Measurements from ENCODE around the gene BPTF. TPM values are rescaled to one million over a fixed set of nuclear protein-coding genes. Genes with fewer than 3 reads are reported as not detected.

The BPTF gene
- total RNA-seq, 4 donors from 2014 or later = 50.1 to 79.9 (median 69.4) TPM

- intact Hi-C loops (cut with DNase I; ENCODE audit: low total_unique reads) = no loop called here
- no peak for TF ChIP-seq POLR2A (IDR thresholded peaks at IDR 0.05)
- TF ChIP-seq CTCF (IDR thresholded peaks at IDR 0.05) = no peak
- no peak overlapping the region for H3K4me3 ChIP-seq (ENCODE audit: low read depth, poor library complexity, severe bottlenecking)
- 47 to 55% methylated on average over 6 of the region's 6 CpGs for WGBS, 2 donors
- DNase-seq (ENCODE audit: low spot score in 2 of 2) = peak in 1 of 2 donors; percentile 6
These were observed 5.1 kb downstream of the BPTF start for GRCh38 chr17:67830440-67830839.

- WGBS, 2 donors = 53 to 58% methylated on average over 4 of the region's 4 CpGs
These were observed 6.0 kb downstream of the BPTF start for GRCh38 chr17:67831268-67831667.

GRCh38 chr17:67833134-67833533 lies 7.8 kb downstream of the BPTF start:
- no peak for TF ChIP-seq CTCF (IDR thresholded peaks at IDR 0.05)
- TF ChIP-seq POLR2A (IDR thresholded peaks at IDR 0.05) = no peak
- no peak for DNase-seq (ENCODE audit: low spot score in 2 of 2)
- WGBS, 2 donors = 85 to 88% methylated on average over 3 of the region's 3 CpGs
- intact Hi-C loops (cut with DNase I; ENCODE audit: low total_unique reads) = no loop called here
- H3K4me3 ChIP-seq (ENCODE audit: low read depth, poor library complexity, severe bottlenecking) = no peak overlapping the region

More at GRCh38 chr17:67831268-67831667, 6.0 kb downstream of the BPTF start:
- no peak overlapping the region for H3K4me3 ChIP-seq (ENCODE audit: low read depth, poor library complexity, severe bottlenecking)
- intact Hi-C loops (cut with DNase I; ENCODE audit: low total_unique reads) = no loop called here
- no peak for DNase-seq (ENCODE audit: low spot score in 2 of 2)
- no peak for TF ChIP-seq POLR2A (IDR thresholded peaks at IDR 0.05)
- no peak for TF ChIP-seq CTCF (IDR thresholded peaks at IDR 0.05)

- 88 to 93% methylated on average over 3 of the region's 3 CpGs for WGBS, 2 donors
- no peak for DNase-seq (ENCODE audit: low spot score in 2 of 2)
- TF ChIP-seq CTCF (IDR thresholded peaks at IDR 0.05) = no peak
- TF ChIP-seq POLR2A (IDR thresholded peaks at IDR 0.05) = no peak
- intact Hi-C loops (cut with DNase I; ENCODE audit: low total_unique reads) = no loop called here
- no peak overlapping the region for H3K4me3 ChIP-seq (ENCODE audit: low read depth, poor library complexity, severe bottlenecking)
These were observed 8.8 kb downstream of the BPTF start for GRCh38 chr17:67833946-67834631.

- 96 to 100% methylated on average over 2 of the region's 2 CpGs for WGBS, 2 donors
These were observed 9.3 kb downstream of the BPTF start for GRCh38 chr17:67834634-67835033.

More at GRCh38 chr17:67834634-67835033, 9.3 kb downstream of the BPTF start:
- no peak for TF ChIP-seq CTCF (IDR thresholded peaks at IDR 0.05)
- no peak for TF ChIP-seq POLR2A (IDR thresholded peaks at IDR 0.05)
- DNase-seq (ENCODE audit: low spot score in 2 of 2) = no peak
- no peak overlapping the region for H3K4me3 ChIP-seq (ENCODE audit: low read depth, poor library complexity, severe bottlenecking)
- intact Hi-C loops (cut with DNase I; ENCODE audit: low total_unique reads) = no loop called here

Measured in lower leg skin (tissue), 4 donors.